PC-9 (cell line): ENCODE results near the gene XAGE3. TPM values are rescaled to one million over a fixed set of nuclear protein-coding genes. Genes with fewer than 3 reads are reported as not detected.

Experiments used
- BruUV-seq: library from RNA; stranded (reverse); fragments of 400-500 nt; replicated peaks from 2 replicates; lab custom pipeline; 2021; lab: Mats Ljungman, UMichigan
- CTCF ChIA-PET: fragments of 300-600 bp; sonication (Branson Sonifier 250); formaldehyde crosslinking; loops from one replicate; lab custom pipeline; 2022; ENCODE audit warnings: antibody characterized with exemption; lab: Charles Lee
- POLR2A ChIA-PET: fragments of 300-600 bp; sonication (Branson Sonifier 250); formaldehyde crosslinking; loops from one replicate; lab custom pipeline; 2022; ENCODE audit warnings: antibody characterized with exemption; ENCODE audit not compliant: unreplicated experiment; lab: Charles Lee
- DNase-seq, 2 experiments: peaks; one replicate each; pipeline versions ENCODE4 v3.0.0 to v3.0.0-alpha.2; 2015 to 2022; ENCODE audit warnings: mixed read lengths in 1 of 2
- H2AFZ ChIP-seq: fragments of 200-600 bp; sonication (generic); 2 replicates; pipeline ENCODE4 v1.8.1; 2017; ENCODE audit warnings: antibody characterized with exemption
- H3F3A ChIP-seq: fragments of 200-600 bp; sonication (generic); 2 replicates; pipeline ENCODE4 v1.8.1; 2017; ENCODE audit warnings: antibody characterized with exemption, mild to moderate bottlenecking, low read depth; ENCODE audit not compliant: insufficient read depth
- H3K27ac ChIP-seq: fragments of 200-600 bp; sonication (generic); 2 replicates; pipeline ENCODE4 v1.6.1; 2016; ENCODE audit warnings: mixed run types
- H3K27me3 ChIP-seq: fragments of 200-600 bp; sonication (generic); 2 replicates; pipeline ENCODE4 v1.6.1; 2016; ENCODE audit warnings: low read depth, mixed run types; ENCODE audit not compliant: insufficient read depth
- H3K36me3 ChIP-seq: fragments of 200-600 bp; sonication (generic); 2 replicates; pipeline ENCODE4 v1.6.1; 2016; ENCODE audit warnings: low read depth, mixed run types
- H3K4me1 ChIP-seq: fragments of 200-600 bp; sonication (generic); replicated peaks from 2 replicates; pipeline ENCODE4 v1.6.1; 2016; ENCODE audit warnings: mixed run types; ENCODE audit not compliant: insufficient read depth
- H3K4me2 ChIP-seq: fragments of 200-600 bp; sonication (generic); 2 replicates; pipeline ENCODE4 v1.6.1; 2017; ENCODE audit warnings: mixed run types
- H3K4me3 ChIP-seq: fragments of 200-600 bp; sonication (generic); 2 replicates; pipeline ENCODE4 v1.6.1; 2016; ENCODE audit warnings: mixed run types
- H3K79me2 ChIP-seq: fragments of 200-600 bp; sonication (generic); 2 replicates; pipeline ENCODE4 v1.6.1; 2017; ENCODE audit warnings: low read depth, mixed run types
- H3K9me2 ChIP-seq: fragments of 200-600 bp; sonication (generic); 2 replicates; pipeline ENCODE4 v1.8.1; 2017; ENCODE audit warnings: mild to moderate bottlenecking; ENCODE audit not compliant: insufficient read depth
- H3K9me3 ChIP-seq: fragments of 200-600 bp; sonication (generic); 2 replicates; pipeline ENCODE4 v1.8.1; 2016; ENCODE audit warnings: low read depth; ENCODE audit not compliant: insufficient read depth
- H4K20me1 ChIP-seq: fragments of 200-600 bp; sonication (generic); 2 replicates; pipeline ENCODE4 v1.8.1; 2017; ENCODE audit not compliant: insufficient read depth
- EZH2 ChIP-seq: fragments of 200-600 bp; sonication (generic); IDR thresholded peaks from 2 replicates; pipeline ENCODE4 v1.8.0; 2017; ENCODE audit warnings: antibody characterized with exemption, low read depth
- intact Hi-C: fragments of 100-400 bp; cut with micrococcal nuclease; formaldehyde crosslinking; loops from one replicate; pipeline ENCODE4 v1.10.0; 2022; ENCODE audit not compliant: unreplicated experiment
- total RNA-seq: library from RNA; stranded (reverse); gene quantifications from 2 replicates; pipeline ENCODE4 v1.2.3, GENCODE V29; 2021
- TF ChIP-seq, protein P1 (sequence below): fragments of 200-600 bp; sonication (generic); conservative IDR thresholded peaks from 2 replicates; pipeline ENCODE4 v1.6.1; 2017; ENCODE audit warnings: mixed run types, antibody characterized with exemption, mild to moderate bottlenecking, moderate library complexity

XAGE3 gene
- total RNA-seq, 1 experiment from 2014 or later: not detected

DNA sequence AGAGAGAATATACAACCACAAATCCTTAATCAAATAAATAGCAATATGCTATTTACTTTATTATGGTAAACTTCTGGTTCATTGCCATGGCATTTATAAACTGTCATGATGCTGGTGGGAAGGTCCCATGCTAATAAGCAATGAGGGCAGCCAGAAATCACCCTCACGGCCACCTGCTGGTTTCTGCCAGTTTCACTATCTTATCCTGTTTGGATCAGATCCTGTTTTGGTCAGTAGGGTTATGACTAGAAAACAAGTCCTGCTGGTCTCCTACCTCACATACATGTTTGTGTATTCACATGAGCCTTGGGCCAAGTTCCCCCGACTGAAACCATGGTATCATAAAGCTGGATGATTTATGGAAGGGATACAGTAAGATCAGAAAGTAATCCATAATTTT is 28.7 kb downstream of the XAGE3 start:
- DNase-seq: no peak
- POLR2A ChIA-PET: no interaction called here

DNA sequence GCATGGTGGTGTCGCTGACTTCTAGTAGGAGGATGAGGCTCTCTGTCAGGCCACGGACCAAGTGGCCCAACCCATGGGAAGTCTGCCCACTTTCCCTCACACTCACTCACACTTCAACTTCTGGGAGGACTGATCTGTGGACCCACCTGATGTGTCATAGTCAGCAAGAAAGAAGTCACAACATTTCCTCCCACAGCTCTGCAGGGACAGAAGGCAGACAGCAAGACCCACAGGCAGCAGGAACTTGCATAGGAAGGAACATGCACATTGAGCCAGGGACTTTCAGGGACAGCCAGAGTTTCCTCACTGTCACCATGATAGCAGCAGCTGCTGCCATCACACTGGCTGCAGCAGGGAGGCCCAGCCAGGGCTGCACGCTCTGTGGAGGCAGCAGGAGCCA is 37.3 kb downstream of the XAGE3 start:
- H3K4me1 ChIP-seq: no peaks in the 10 kb centered on the region
- no peaks in the 10 kb centered on the region for H3K36me3 ChIP-seq
- intact Hi-C loops: no loop called here
- no peak overlapping the region for H2AFZ ChIP-seq
- H3K4me3 ChIP-seq: no peak overlapping the region
- no peak for DNase-seq
- no peaks in the 10 kb centered on the region for H4K20me1 ChIP-seq
- H3K9me3 ChIP-seq: no peaks in the 10 kb centered on the region
- TF ChIP-seq, protein P1, sequence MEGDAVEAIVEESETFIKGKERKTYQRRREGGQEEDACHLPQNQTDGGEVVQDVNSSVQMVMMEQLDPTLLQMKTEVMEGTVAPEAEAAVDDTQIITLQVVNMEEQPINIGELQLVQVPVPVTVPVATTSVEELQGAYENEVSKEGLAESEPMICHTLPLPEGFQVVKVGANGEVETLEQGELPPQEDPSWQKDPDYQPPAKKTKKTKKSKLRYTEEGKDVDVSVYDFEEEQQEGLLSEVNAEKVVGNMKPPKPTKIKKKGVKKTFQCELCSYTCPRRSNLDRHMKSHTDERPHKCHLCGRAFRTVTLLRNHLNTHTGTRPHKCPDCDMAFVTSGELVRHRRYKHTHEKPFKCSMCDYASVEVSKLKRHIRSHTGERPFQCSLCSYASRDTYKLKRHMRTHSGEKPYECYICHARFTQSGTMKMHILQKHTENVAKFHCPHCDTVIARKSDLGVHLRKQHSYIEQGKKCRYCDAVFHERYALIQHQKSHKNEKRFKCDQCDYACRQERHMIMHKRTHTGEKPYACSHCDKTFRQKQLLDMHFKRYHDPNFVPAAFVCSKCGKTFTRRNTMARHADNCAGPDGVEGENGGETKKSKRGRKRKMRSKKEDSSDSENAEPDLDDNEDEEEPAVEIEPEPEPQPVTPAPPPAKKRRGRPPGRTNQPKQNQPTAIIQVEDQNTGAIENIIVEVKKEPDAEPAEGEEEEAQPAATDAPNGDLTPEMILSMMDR: no peak
- no peak for TF ChIP-seq EZH2
- H3K27ac ChIP-seq: no peak overlapping the region
- H3F3A ChIP-seq: no peaks in the 10 kb centered on the region
- ChIA-PET POLR2A (no interaction called here), CTCF (no interaction called here)
- H3K79me2 ChIP-seq: no peaks in the 10 kb centered on the region
- no peak overlapping the region for H3K4me2 ChIP-seq
- BruUV-seq: no TSS peak
- H3K27me3 ChIP-seq: no peaks in the 10 kb centered on the region
- no peaks in the 10 kb centered on the region for H3K9me2 ChIP-seq

More for the DNA sequence above, 28.7 kb downstream of the XAGE3 start:
- intact Hi-C loops: no loop called here
- Histone ChIP-seq H3K36me3 (no peaks in the 10 kb centered on the region), H3K27me3 (no peaks in the 10 kb centered on the region), H3K9me3 (no peaks in the 10 kb centered on the region), H4K20me1 (no peaks in the 10 kb centered on the region), H3K4me3 (no peak overlapping the region), H3K9me2 (no peaks in the 10 kb centered on the region), H3F3A (no peaks in the 10 kb centered on the region), H3K79me2 (no peaks in the 10 kb centered on the region), H3K4me2 (no peak overlapping the region), H2AFZ (no peak overlapping the region), H3K4me1 (no peaks in the 10 kb centered on the region), H3K27ac (no peak overlapping the region)
- CTCF ChIA-PET: no interaction called here
- no TSS peak for BruUV-seq
- TF ChIP-seq, protein P1: no peak
- no peak for TF ChIP-seq EZH2

DNA sequence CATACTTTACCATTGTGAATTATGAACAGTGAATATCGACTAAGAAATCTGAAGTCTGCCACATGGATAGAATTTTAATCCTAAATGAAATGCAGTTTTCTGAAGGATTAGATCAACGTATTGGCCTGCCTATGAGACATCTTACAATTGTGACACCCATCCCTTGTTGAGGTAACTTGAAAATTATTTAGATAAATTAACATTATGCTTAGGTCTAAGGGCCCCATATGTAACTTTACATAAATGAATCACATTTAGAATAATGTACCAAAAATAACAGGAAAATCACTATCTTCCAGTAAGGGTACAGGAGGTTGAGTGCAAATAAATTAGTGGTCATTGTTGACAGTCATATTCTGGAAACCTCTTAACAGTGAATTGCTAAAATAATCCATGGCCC is 43.3 kb downstream of the XAGE3 start:
- no peak overlapping the region for H2AFZ ChIP-seq
- no peak overlapping the region for H3K4me3 ChIP-seq
- TF ChIP-seq, protein P1: no peak
- TF ChIP-seq EZH2: no peak
- H4K20me1 ChIP-seq: no peaks in the 10 kb centered on the region
- H3K4me1 ChIP-seq: no peaks in the 10 kb centered on the region
- no peaks in the 10 kb centered on the region for H3K79me2 ChIP-seq
- H3K36me3 ChIP-seq: no peaks in the 10 kb centered on the region
- H3K4me2 ChIP-seq: no peak overlapping the region
- H3K9me2 ChIP-seq: no peaks in the 10 kb centered on the region
- no peaks in the 10 kb centered on the region for H3K27me3 ChIP-seq
- intact Hi-C loops: no loop called here
- H3K9me3 ChIP-seq: no peaks in the 10 kb centered on the region
- no peak for DNase-seq
- H3F3A ChIP-seq: no peaks in the 10 kb centered on the region
- ChIA-PET POLR2A (no interaction called here), CTCF (no interaction called here)
- BruUV-seq: no TSS peak
- no peak overlapping the region for H3K27ac ChIP-seq
